Heart left ventricle (tissue), 16 donors: ENCODE measurements around the gene SSNA1. TPM values are rescaled to one million over a fixed set of nuclear protein-coding genes. Genes with fewer than 3 reads are reported as not detected.

Experiments
- ATAC-seq, 4 donors: fragments of 200-7000 bp; cut with Tn5 transposase; one replicate each; pipeline ENCODE4 v1.9.1; 2020 to 2022; ENCODE audit warnings: moderate library complexity in 4 of 4, mild to moderate bottlenecking in 3 of 4, moderate number of reproducible peaks in 1 of 4
- DNase-seq, 5 donors: peaks; one replicate each; pipeline ENCODE4 v3.0.0-alpha.2; 2020
- H3K27ac ChIP-seq, 12 donors: fragments of 200-600 bp; sonication (generic) in 4 of 12; one replicate each; pipeline versions ENCODE4 v1.5.0 to v1.8.0; 2016 to 2022; ENCODE audit warnings: mild to moderate bottlenecking in 2 of 12
- H3K27me3 ChIP-seq, 9 donors: fragments of 200-600 bp; sonication (generic) in 2 of 9; one replicate each; pipeline versions ENCODE4 v1.5.1 to v1.8.0; 2016 to 2022; ENCODE audit warnings: mild to moderate bottlenecking in 3 of 9
- H3K36me3 ChIP-seq, 9 donors: fragments of 200-600 bp; sonication (generic) in 2 of 9; one replicate each; pipeline versions ENCODE4 v1.5.0 to v1.8.0; 2018 to 2022; ENCODE audit warnings: mild to moderate bottlenecking in 2 of 9
- H3K4me1 ChIP-seq, 12 donors: fragments of 200-600 bp; sonication (generic) in 4 of 12; one replicate each; pipeline versions ENCODE4 v1.5.0 to v1.8.0; 2016 to 2022; ENCODE audit warnings: mild to moderate bottlenecking in 3 of 12
- H3K4me3 ChIP-seq, 12 donors: fragments of 200-600 bp; sonication (generic) in 4 of 12; one replicate each; pipeline versions ENCODE4 v1.5.0 to v1.8.0; 2017 to 2022; ENCODE audit warnings: mild to moderate bottlenecking in 9 of 12, moderate library complexity in 4 of 12
- H3K9me3 ChIP-seq, 12 donors: fragments of 200-600 bp; sonication (generic) in 4 of 12; one replicate each; pipeline versions ENCODE4 v1.5.0 to v1.8.0; 2016 to 2022; ENCODE audit warnings: mild to moderate bottlenecking in 1 of 12
- POLR2A ChIP-seq, 2 donors: fragments of 450-650 bp; IDR thresholded peaks; one replicate each; pipeline ENCODE4 v1.6.1; 2017; ENCODE audit warnings: antibody characterized with exemption in 2 of 2, mild to moderate bottlenecking in 2 of 2, moderate library complexity in 2 of 2
- WGBS, 4 donors: extraction: QIAGEN DNeasy Blood & Tissue Kit in 2 of 4; methylation state at CpG; one replicate each; pipeline versions ENCODE4 v1.1.5 to v1.1.7; 2013 to 2018; 5-methylcytosine and 5-hydroxymethylcytosine counted together
- intact Hi-C, 10 donors: fragments of 100-400 bp; cut with DNase I; formaldehyde crosslinking; loops; one replicate each; pipeline versions ENCODE4 v1.11.1 to v1.14.2; 2022
- polyA plus RNA-seq, 2 donors: library from polyadenylated mRNA; stranded (reverse); fragments of 200-250 nt; gene quantifications; one replicate each; pipeline ENCODE4 v1.2.3, GENCODE V29; 2013
- total RNA-seq, 9 donors: library from RNA; depleted of rRNA in 2 of 9; stranded (reverse); fragments of >200 nt in 2 of 9; fragmentation: NEBNext Ultra II Directional in 3 of 9; extraction: Animal tissue kit (Norgen Biotek cat#: 25700) in 3 of 9; gene quantifications; one replicate each; pipeline versions ENCODE4 v1.1.0 to v1.2.4, GENCODE V29; 2016 to 2023
- TF ChIP-seq, protein P1 (sequence below), 12 donors: fragments of 200-600 bp; sonication (generic) in 4 of 12; IDR thresholded peaks; one replicate each; pipeline versions ENCODE4 v1.5.0 to v1.8.0; 2018 to 2022; ENCODE audit warnings: antibody characterized with exemption in 12 of 12, mild to moderate bottlenecking in 5 of 12
- donor health status: ischemic (EF 13 %, LVEDD 7.1; RV severe dilation, severe dysfunction).
- donor health status: healthy with polysubstance abuse.
- donor health status: DM: no; HTN: yes; CAD: no.
- donor health status: DM: no; HTN: no; CAD: no.
- donor health status: ischemic (EF 25% LVEDD 6.9; RV normal size, moderate dysfunction).
- donor health status: ischemic (EF 25% LVEDD 5.7; RV mildly dilated, moderate dysfunction).
- donor health status: healthy.
- donor health status: DM: yes; HTN: yes; CAD: no.
- donor health status: ischemic (EF 35%, LVEDD 5.7; RV mildly dilated, moderate dysfunction).
- donor health status: nonischemic (EF 11% LVEDD 7.7; RV severe dilation, severe dysfunction).
- donor health status: DM: yes; HTN: yes; CAD: no.
- donor health status: PGD.
- donor health status: ischemic (EF 29% LVEDD 5.4; RV normal size, mild dysfunction).
- donor health status: nonischemic (EF 23%, LVEDD 6.1; RV moderate dilation, normal function).

Gene SSNA1
- total and polyA plus RNA-seq, 11 donors = 46.0 to 161 (median 67.7) TPM

DNA sequence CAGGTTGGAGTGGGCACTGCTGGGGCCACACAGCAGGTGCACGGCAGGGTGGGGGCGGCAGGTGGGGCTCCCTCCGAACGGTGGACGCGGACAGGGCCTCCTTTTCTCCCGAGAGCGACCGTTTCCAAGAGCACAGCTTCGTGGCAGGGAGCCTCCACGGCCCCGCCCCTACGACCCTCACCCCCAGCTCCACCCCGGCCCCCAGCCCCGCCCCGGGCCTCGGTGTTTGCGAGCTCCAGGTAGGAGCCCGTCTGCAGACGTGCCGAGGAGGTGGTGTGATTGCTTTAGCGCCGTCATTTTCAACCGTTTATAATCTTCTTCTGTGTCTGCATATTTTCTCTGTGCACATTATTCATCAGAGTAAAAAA is 40.7 kb upstream of the SSNA1 start:
- TF ChIP-seq, protein P1, sequence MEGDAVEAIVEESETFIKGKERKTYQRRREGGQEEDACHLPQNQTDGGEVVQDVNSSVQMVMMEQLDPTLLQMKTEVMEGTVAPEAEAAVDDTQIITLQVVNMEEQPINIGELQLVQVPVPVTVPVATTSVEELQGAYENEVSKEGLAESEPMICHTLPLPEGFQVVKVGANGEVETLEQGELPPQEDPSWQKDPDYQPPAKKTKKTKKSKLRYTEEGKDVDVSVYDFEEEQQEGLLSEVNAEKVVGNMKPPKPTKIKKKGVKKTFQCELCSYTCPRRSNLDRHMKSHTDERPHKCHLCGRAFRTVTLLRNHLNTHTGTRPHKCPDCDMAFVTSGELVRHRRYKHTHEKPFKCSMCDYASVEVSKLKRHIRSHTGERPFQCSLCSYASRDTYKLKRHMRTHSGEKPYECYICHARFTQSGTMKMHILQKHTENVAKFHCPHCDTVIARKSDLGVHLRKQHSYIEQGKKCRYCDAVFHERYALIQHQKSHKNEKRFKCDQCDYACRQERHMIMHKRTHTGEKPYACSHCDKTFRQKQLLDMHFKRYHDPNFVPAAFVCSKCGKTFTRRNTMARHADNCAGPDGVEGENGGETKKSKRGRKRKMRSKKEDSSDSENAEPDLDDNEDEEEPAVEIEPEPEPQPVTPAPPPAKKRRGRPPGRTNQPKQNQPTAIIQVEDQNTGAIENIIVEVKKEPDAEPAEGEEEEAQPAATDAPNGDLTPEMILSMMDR (IDR thresholded peaks at IDR 0.05) = no peak
- TF ChIP-seq POLR2A (IDR thresholded peaks at IDR 0.05) = no peak
- intact Hi-C loops = loop anchor here in 1 of 10 donors (10.0 kb wide), 1 partner anchor 357 kb away; no protein-coding TSS in a partner anchor
- Histone ChIP-seq H3K4me1 (no peaks in the 10 kb centered on the region), H3K36me3 (no peaks in the 10 kb centered on the region), H3K4me3 (no peak overlapping the region), H3K27ac (no peak overlapping the region), H3K9me3 (no peaks in the 10 kb centered on the region), H3K27me3 (peaks cover 9 to 56% (median 23%) of the 10 kb centered on the region in 9 donors)
- 34 to 43% (median 35%) methylated on average over 18 to 24 of the region's 24 CpGs for WGBS, 4 donors
- ATAC-seq = no peak
- DNase-seq = peak in 1 of 5 donors; percentile 37

DNA sequence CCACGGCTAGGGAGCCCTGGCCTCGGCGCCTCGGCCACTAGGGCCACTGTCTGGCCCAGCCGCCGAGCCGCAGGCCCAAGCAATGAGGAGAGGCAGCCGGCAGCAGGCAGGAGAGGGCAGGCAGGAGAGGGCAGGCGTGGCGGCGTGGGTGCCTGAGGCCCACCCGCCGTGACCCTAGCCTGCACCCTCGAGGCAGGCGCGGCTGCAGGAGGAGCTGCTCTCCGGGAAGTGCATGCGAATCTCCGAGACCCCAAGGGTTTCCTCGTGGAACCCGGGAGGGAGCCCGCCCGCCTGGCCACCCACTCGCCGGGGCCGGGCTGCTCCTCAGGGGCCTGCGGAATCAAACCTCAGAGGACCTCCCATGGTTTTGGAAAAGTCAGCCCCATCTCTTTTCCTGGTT is 40.2 kb upstream of the SSNA1 start:
- no peak for DNase-seq
- H3K4me1 ChIP-seq = no peaks in the 10 kb centered on the region
- H3K27ac ChIP-seq = no peak overlapping the region
- H3K9me3 ChIP-seq = no peaks in the 10 kb centered on the region
- ATAC-seq = no peak
- intact Hi-C loops = loop anchor here in 1 of 10 donors (10.0 kb wide), 1 partner anchor 357 kb away; no protein-coding TSS in a partner anchor
- H3K36me3 ChIP-seq = no peaks in the 10 kb centered on the region
- peaks cover 8 to 51% (median 19%) of the 10 kb centered on the region in 9 donors for H3K27me3 ChIP-seq
- WGBS, 4 donors = 67 to 76% (median 71%) methylated on average over 27 of the region's 27 CpGs
- H3K4me3 ChIP-seq = no peak overlapping the region
- no peak for TF ChIP-seq POLR2A (IDR thresholded peaks at IDR 0.05)
- TF ChIP-seq, protein P1 (IDR thresholded peaks at IDR 0.05) = no peak

DNA sequence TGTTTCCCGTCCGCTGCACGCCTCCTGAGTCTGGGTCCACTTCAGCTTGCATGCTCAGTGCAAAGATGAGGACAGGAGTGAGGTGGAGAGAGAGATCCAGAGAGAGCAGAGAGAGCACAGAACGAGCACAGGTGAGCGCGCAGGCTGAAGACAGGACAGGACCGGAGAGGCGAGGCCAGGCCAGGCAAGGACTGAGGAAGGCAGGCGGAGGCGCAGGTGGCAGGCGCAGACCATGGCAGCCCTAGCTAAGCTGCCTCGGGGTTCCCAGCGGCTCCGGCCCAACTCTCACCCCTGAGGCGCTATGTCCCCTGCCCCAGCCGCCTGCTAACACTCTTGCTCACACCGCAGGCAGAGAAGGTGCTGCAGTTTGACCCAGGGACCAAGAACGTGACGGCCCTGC is 39.8 kb upstream of the SSNA1 start:
- no peak overlapping the region for H3K27ac ChIP-seq
- no peaks in the 10 kb centered on the region for H3K36me3 ChIP-seq
- TF ChIP-seq POLR2A (IDR thresholded peaks at IDR 0.05) = no peak
- TF ChIP-seq, protein P1 (IDR thresholded peaks at IDR 0.05) = no peak
- H3K27me3 ChIP-seq = peaks cover 4 to 47% (median 15%) of the 10 kb centered on the region in 9 donors
- no peak for ATAC-seq
- DNase-seq = no peak
- no peaks in the 10 kb centered on the region for H3K4me1 ChIP-seq
- 76 to 85% (median 81%) methylated on average over 14 to 19 of the region's 19 CpGs for WGBS, 4 donors
- H3K4me3 ChIP-seq = no peak overlapping the region
- intact Hi-C loops = loop anchor here in 1 of 10 donors (10.0 kb wide), 1 partner anchor 356 kb away; no protein-coding TSS in a partner anchor
- H3K9me3 ChIP-seq = no peaks in the 10 kb centered on the region

DNA sequence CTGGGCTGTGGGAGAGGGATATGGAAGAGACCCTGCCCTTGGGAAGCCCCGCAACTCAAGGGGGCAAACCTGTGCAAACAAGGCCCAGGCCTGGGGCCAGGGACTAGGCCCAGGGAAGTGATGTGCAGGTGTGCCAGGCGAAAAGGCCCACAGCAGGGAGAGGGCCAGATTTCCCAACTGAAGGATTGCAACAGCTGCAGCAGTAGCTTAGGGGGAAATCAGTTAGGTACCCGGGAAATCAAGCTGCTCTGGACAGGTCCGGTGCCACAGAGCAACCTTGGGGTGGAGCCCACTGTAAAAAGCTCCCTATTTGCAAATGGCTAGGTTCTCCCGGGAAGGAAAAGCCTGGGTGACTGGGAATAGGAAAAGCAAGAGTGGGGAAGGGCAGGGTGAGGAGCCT is 39.1 kb upstream of the SSNA1 start:
- ATAC-seq = no peak
- no peak overlapping the region for H3K27ac ChIP-seq
- no peaks in the 10 kb centered on the region for H3K9me3 ChIP-seq
- intact Hi-C loops = loop anchor here in 1 of 10 donors (10.0 kb wide), 1 partner anchor 355 kb away; no protein-coding TSS in a partner anchor
- WGBS, 4 donors = 81 to 90% (median 85%) methylated on average over 5 of the region's 5 CpGs
- no peak for DNase-seq
- no peaks in the 10 kb centered on the region for H3K36me3 ChIP-seq
- TF ChIP-seq POLR2A (IDR thresholded peaks at IDR 0.05) = no peak
- TF ChIP-seq, protein P1 (IDR thresholded peaks at IDR 0.05) = no peak
- H3K27me3 ChIP-seq = peaks cover 0 to 40% (median 11%) of the 10 kb centered on the region in 9 donors
- H3K4me1 ChIP-seq = no peaks in the 10 kb centered on the region
- H3K4me3 ChIP-seq = no peak overlapping the region
